DOHH2 (cell line): ENCODE results near the gene MSH6.

Experiments used
- EZH2phosphoT487 ChIP-seq: fragments of 200-600 bp; sonication (generic); IDR thresholded peaks from 2 replicates; pipeline ENCODE4 v1.6.1; 2017; ENCODE audit warnings: borderline replicate concordance, mild to moderate bottlenecking, antibody characterized with exemption, low read length, moderate library complexity, mixed read lengths
- TF ChIP-seq, protein P1 (sequence below): fragments of 200-600 bp; sonication (generic); IDR thresholded peaks from one replicate; pipeline ENCODE4 v1.5.1; 2014; ENCODE audit warnings: antibody characterized with exemption, mild to moderate bottlenecking, low read depth, low read length; ENCODE audit not compliant: poor library complexity, severe bottlenecking

DNA sequence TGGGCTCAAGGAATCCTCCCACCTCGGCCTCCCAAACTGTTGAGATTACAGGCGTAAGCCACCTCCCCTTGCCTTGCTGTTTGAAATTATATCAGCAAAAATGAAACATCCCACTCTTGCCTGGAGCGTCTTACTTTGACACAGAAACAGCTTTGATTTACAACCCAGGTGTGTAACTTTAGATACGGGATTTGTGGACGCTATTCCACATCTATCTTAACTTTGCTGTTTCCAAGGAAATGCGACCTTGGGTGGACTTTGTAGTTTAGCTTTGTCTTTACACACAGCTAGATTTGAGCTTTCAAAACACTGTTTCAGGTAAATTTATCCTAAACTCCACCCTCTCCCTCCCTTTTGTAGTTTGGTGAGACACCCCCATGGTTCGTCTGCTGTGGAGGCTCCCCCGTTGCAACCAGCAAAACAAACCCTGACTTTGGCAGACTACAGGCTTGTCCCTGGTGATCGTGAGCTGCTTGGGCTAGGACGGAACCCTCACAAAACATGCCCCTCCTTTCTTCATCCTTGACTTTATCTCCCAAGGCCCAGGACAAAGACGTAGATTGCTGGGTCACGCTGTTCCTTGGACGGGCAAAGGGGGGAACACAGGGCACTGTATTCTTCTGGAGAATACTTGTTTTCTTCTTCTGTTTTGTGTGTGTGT lies 5.5 kb upstream of the MSH6 start:
- TF ChIP-seq, protein P1, sequence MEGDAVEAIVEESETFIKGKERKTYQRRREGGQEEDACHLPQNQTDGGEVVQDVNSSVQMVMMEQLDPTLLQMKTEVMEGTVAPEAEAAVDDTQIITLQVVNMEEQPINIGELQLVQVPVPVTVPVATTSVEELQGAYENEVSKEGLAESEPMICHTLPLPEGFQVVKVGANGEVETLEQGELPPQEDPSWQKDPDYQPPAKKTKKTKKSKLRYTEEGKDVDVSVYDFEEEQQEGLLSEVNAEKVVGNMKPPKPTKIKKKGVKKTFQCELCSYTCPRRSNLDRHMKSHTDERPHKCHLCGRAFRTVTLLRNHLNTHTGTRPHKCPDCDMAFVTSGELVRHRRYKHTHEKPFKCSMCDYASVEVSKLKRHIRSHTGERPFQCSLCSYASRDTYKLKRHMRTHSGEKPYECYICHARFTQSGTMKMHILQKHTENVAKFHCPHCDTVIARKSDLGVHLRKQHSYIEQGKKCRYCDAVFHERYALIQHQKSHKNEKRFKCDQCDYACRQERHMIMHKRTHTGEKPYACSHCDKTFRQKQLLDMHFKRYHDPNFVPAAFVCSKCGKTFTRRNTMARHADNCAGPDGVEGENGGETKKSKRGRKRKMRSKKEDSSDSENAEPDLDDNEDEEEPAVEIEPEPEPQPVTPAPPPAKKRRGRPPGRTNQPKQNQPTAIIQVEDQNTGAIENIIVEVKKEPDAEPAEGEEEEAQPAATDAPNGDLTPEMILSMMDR, result no peak
- no peak for TF ChIP-seq EZH2phosphoT487
